Measurements from ENCODE around the gene ST6GALNAC5.
"Not testable (repeated sequence)": the region's sequence is repeated elsewhere in the genome, so short reads cannot be mapped to it uniquely, and the experiment has no call there.

The ST6GALNAC5 gene

GRCh38 chr1:76938304-76938703 is 71.0 kb downstream of the ST6GALNAC5 start:
- no peak for DNase-seq (ENCODE audit: low read depth in 2 of 2)

- no peak for DNase-seq (ENCODE audit: low read depth in 2 of 2)
Observed at GRCh38 chr1:76939050-76939816, 72.0 kb downstream of the ST6GALNAC5 start.

- no peak for DNase-seq (ENCODE audit: low read depth in 2 of 2)
Observed at GRCh38 chr1:76939817-76940216, 72.5 kb downstream of the ST6GALNAC5 start.

DNA sequence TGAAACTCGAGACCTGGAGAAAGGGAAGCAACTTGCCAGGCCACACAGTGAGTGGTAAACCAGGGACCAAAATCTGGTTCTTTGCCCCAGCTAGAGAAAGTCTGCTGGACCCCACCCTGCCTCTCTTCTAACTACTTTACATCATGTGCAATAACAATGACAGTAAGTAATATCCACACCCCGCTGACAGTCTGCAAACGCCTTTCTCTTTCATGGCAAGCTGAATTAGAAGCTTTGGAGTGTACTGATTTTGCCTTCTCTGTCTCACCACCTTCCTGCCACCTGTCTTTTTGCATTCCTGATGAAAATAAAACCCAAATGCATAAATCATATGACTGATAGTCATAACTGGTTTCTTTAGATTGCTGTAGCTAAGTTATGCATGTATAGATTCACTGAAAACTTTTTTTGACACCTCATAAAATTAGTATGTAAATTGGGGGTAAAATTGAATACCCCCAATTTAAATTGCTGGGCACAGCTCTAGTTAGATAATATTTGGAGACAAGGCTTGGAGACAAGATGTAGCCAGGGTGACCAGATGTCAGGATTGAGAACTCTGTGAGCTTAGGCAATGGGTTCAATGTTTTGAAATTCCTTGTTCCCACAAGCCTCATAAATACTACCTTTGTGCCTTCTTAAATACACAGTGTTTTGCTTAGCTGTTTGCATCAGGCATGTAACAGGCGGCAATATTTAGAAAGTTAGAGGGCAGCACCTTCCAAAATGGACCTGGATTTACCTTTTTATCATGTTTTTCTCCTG is 73.5 kb downstream of the ST6GALNAC5 start:
- DNase-seq (ENCODE audit: low read depth in 2 of 2): no peak

GRCh38 chr1:76942549-76942948 is 75.3 kb downstream of the ST6GALNAC5 start:
- DNase-seq (ENCODE audit: low read depth in 2 of 2): no peak

GRCh38 chr1:76944942-76945341 is 77.7 kb downstream of the ST6GALNAC5 start:
- DNase-seq (ENCODE audit: low read depth in 2 of 2): no peak

GRCh38 chr1:76948846-76949245 is 81.6 kb downstream of the ST6GALNAC5 start:
- no peak for DNase-seq (ENCODE audit: low read depth in 2 of 2)

DNA sequence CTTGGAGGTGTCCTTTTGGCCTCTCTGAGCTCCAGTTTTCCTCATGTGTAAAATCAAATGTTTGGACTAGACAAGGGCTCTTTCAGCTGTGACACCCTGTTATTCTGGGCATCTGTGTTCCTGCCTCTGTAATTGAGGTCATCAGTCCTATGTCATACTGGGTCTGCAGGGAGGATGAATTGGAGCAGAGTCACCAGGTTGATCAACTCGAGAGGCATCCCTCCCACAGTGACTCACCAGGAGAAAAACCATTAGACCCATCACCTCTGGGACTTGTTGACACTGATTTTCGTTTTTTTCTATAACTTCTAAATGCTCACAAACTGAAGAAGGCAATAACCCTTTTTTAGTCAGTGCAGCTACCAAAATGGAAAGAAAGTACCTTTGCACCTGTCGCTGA is 82.2 kb downstream of the ST6GALNAC5 start:
- DNase-seq (ENCODE audit: low read depth in 2 of 2): no peak

DNA sequence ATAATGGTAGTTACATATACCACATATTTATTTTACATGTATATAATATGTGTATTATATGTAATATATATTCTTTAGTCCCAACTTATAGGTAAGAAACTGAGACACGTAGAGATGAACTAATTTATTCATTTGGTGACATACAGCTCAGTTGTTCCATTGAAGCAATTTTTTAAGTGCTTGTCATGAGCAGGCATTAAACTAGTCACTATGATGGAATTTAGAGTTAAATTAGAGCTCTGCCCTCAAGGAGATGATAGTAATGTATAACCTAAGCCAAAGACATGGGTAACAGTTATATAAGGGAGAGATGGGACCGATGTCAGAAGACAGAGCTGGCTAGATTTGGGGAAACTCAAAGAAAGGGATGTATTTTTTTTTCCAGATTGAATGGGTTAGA is 83.0 kb downstream of the ST6GALNAC5 start:
- no peak for DNase-seq (ENCODE audit: low read depth in 2 of 2)

DNA sequence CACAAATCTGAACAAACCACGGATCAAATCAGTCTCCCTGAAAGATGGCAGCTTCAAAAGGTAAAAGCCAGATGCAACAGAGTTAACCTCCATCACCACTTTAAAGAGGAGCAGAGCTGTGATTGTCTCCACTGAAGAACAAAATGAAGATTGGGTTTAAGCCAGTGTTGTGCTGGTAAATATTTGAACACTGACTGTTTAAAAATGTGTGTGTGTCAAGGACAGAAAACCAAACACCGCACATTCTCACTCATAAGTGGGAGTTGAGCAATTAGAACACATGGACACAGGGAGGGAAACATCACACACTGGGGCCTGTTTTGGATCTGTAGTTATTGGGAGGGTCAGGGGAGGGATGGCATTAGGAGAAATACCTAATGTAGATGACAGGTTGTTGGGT is 83.9 kb downstream of the ST6GALNAC5 start:
- DNase-seq (ENCODE audit: low read depth in 2 of 2): no peak

DNA sequence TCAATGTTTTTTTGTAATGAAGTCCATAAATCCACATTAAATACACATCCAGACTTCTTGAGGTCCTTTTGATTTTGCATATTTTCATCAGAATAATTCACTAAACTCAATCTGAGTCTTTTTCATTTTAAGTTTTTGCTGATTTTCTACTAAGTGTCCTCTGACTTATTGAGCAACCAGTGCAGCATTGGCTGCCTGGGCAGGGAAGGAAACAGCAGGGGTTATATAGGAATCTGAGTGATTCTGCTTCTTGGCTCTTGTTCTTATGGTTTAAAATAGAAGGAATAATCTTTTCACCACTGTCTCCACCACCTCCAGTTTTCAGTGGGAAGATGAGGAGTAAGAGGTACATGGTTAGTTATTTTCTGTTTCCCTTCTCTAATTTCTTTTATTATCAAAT is 88.4 kb downstream of the ST6GALNAC5 start:
- no peak for DNase-seq (ENCODE audit: low read depth in 2 of 2)

- no peak for DNase-seq (ENCODE audit: low read depth in 2 of 2)
Observed at GRCh38 chr1:76957961-76958360, 90.7 kb downstream of the ST6GALNAC5 start.

DNA sequence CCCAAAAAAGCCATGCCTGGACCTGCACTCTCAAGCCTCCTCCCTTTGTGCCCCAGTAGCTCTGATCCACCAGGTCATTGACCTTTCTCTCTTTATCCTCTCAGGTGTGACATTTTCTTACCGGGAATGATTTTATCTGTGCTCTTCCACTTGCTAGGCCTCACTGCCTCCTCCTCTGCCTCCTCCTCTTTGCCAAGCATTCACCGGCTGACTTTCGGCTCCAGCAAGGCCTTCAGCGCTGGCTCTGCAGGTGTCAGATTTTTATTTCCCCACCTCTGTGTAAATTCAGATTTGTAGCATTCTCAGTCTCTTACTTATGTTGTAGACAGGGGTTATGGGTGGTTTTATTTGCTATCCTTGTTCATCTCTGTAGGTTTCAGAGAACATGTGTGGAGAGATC is 91.5 kb downstream of the ST6GALNAC5 start:
- no peak for DNase-seq (ENCODE audit: low read depth in 2 of 2)

DNA sequence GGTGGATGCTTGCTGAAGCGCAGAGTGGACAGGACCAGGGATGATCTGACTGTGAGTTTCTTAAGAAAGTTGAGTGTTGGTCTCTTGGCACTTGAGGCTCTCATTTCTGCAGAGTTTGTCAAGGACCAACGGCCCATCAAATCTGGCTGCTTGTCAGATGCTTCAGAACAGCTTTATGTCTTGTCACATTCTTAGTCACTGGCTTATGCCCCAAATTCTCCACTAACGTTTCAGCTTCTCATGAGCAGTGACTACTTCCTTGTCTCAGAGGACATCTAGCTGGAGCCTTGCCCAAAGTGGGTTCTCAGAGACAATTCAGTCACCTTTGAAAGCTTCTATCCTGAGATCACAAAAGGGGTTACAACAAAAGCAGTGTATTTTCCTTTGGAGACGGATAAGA is 92.3 kb downstream of the ST6GALNAC5 start:
- no peak for DNase-seq (ENCODE audit: low read depth in 2 of 2)

DNA sequence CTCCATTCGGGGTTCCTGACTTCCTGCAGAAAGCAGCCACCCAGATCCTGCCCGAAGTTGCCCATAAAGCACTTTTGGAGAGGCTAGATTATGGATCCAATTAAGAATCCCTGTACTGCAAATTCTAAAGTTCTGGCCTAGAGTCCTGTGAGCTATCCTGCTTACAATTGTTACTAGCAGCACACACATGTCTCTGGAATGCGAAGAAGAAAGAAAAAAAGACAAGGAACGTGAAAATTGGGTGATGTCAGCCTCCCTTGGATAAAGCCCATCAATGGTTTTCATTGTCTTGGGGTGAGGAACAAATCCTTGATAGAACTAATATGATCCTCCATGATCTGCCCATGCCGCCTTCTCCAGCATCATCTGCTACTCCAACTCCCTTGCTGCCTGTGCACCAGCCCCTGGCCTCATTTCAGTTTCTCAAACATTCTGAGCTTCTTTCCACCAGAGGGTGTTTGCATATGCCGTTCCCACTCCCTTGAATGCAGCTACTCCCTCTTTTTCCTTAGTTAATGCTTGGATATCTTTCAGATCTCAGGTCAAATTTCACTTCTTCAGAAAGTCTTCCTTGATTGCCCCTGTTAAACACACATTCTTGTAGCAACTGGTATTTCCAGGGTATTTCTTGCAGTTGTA is 94.0 kb downstream of the ST6GALNAC5 start:
- no peak for DNase-seq (ENCODE audit: low read depth in 2 of 2)

DNA sequence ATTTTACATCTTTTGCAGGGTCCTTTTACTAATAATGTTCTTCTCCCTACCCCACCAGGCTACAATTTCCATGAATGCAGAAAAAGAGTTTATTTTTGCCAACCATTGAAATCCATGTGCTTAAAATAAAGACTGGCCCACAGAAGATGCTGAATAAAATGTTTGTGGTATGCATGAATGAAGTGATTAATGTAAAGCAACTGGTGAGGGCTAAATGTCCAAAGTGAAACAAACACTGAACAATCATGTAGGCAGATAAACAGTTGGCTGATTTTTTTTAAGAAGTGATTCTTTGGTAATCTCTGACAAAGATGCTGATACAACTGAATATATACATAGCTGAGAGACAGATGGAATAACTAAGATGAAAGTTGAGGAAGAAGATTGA is 94.5 kb downstream of the ST6GALNAC5 start:
- DNase-seq (ENCODE audit: low read depth in 2 of 2): no peak

DNA sequence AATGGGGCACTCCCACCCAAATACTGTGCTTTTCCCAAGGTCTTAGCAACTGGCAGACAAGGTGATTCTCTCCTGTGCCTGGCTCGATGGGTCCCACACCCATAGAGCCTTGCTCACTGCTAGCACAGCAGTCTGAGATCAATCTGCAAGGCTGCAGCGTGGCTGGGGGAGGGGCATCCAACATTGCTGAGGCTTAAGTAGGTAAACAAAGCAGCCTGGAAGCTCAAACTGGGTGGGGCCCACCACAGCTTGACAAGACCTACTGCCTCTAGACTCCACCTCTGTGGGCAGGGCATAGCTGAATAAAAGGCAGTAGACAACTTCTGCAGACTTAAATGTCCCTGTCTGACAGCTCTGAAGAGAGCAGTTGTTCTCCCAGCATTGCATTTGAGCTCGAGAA is 114.0 kb downstream of the ST6GALNAC5 start:
- DNase-seq (ENCODE audit: low read depth in 2 of 2): not testable (repeated sequence)

DNA sequence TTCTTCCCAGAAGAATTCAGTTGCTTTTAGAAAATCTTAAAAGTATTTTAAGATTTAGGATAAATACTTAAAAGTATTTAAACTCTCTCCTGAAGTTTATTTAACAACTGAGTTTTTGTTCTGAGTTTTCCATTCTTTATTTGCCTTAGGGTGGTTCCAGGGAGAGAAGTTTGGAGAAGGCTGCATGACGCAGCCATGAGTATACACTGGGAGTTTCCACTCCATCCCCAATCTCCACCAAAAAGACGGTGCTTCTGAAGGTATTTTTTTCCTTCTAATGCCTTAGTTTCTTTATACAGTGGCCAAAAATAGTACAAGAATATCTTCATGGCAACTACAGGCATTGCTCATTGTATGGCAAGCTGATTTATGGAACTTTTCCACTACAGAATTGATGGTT is 122.7 kb downstream of the ST6GALNAC5 start:
- no peak for DNase-seq (ENCODE audit: low read depth in 2 of 2)

- no peak for DNase-seq (ENCODE audit: low read depth in 2 of 2)
Observed at GRCh38 chr1:76993036-76993435, 125.8 kb downstream of the ST6GALNAC5 start.

- no peak for DNase-seq (ENCODE audit: low read depth in 2 of 2)
Observed at GRCh38 chr1:76998582-76999223, 131.4 kb downstream of the ST6GALNAC5 start.

DNA sequence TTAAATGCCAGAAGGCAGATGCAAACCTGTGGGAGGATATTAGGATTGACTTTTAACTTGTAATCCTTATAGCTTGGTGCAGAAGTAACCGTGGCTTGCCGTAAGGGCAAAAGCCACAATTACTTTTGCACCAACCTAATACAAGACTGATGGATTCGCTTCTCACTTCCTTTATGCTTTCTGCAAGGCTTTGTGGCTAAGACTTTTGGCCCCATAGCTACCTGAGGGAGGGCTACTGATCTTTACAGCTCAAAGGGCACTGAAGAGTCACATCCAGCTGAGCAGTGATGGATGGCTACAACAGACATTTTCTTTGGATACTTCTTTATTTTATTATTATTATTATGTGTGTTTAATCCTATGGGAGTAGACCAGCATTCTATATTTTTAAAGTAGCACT is 140.4 kb downstream of the ST6GALNAC5 start:
- DNase-seq (ENCODE audit: low read depth in 2 of 2): no peak

- DNase-seq (ENCODE audit: low read depth in 2 of 2): no peak
Observed at GRCh38 chr1:77010937-77011336, 143.7 kb downstream of the ST6GALNAC5 start.

Data from stimulated activated CD4-positive, alpha-beta T cell treated with anti-CD3 and anti-CD28 coated beads, Interleukin-4, amount 100 ng/mL, for 48 hours (primary cell).